WTC11 (cell line): Measurements from ENCODE around the gene SCUBE1. TPM values are rescaled to one million over a fixed set of nuclear protein-coding genes. Genes with fewer than 3 reads are reported as not detected.

Experiments
- ATAC-seq: fragments of 200-7000 bp; cut with Tn5 transposase; 2 replicates; pipeline ENCODE4 v1.10.0; 2021; ENCODE audit warnings: mild to moderate bottlenecking, moderate library complexity
- CTCF ChIA-PET: fragments of 300-600 bp; sonication (Branson Sonifier 250); formaldehyde crosslinking; loops from one replicate; lab custom pipeline; 2021; ENCODE audit warnings: antibody characterized with exemption; lab: Charles Lee
- POLR2A ChIA-PET: fragments of 350-600 bp; sonication (Branson Sonifier 250); formaldehyde crosslinking; loops from one replicate; lab custom pipeline; 2021; ENCODE audit warnings: antibody characterized with exemption; lab: Charles Lee
- DNase-seq: peaks from one replicate; pipeline ENCODE4 v3.0.0; 2021; ENCODE audit warnings: low spot score
- H3K27ac Mint-ChIP-seq: 2 replicates; pipeline ENCODE4 v1.8.0; 2021; ENCODE audit warnings: mixed read lengths
- H3K27me3 Mint-ChIP-seq: 2 replicates; pipeline ENCODE4 v1.8.0; 2021; ENCODE audit warnings: low read depth, mild to moderate bottlenecking, moderate library complexity, mixed read lengths
- H3K36me3 Mint-ChIP-seq: 2 replicates; pipeline ENCODE4 v1.8.0; 2021; ENCODE audit warnings: mixed read lengths
- H3K4me1 Mint-ChIP-seq: 2 replicates; pipeline ENCODE4 v1.8.0; 2022; ENCODE audit warnings: mixed read lengths
- H3K4me3 Mint-ChIP-seq: 2 replicates; pipeline ENCODE4 v1.8.0; 2021; ENCODE audit warnings: mild to moderate bottlenecking, moderate library complexity, mixed read lengths
- H3K9me3 Mint-ChIP-seq: 2 replicates; pipeline ENCODE4 v1.8.0; 2021; ENCODE audit warnings: mixed read lengths
- ERG ChIP-seq: fragments of 250-450 bp; sonication (Bioruptor Pico); IDR thresholded peaks from 2 replicates; pipeline ENCODE4 v1.8.0; 2021; ENCODE audit warnings: mild to moderate bottlenecking
- ETV6 ChIP-seq: sonication (generic); formaldehyde crosslinking; IDR thresholded peaks from 2 replicates; pipeline ENCODE4 v1.8.1; 2022; ENCODE audit warnings: mild to moderate bottlenecking, missing genetic modification reagents
- FOXK1 ChIP-seq: sonication (generic); formaldehyde crosslinking; IDR thresholded peaks from 2 replicates; pipeline ENCODE4 v1.8.0; 2022; ENCODE audit warnings: mild to moderate bottlenecking, moderate library complexity, missing genetic modification reagents
- FOXP1 ChIP-seq: sonication (generic); formaldehyde crosslinking; IDR thresholded peaks from 2 replicates; pipeline ENCODE4 v1.8.0; 2022; ENCODE audit warnings: missing genetic modification reagents, mild to moderate bottlenecking, moderate library complexity, borderline replicate concordance
- JUN ChIP-seq: sonication (generic); formaldehyde crosslinking; IDR thresholded peaks from 2 replicates; pipeline ENCODE4 v1.8.0; 2023; ENCODE audit warnings: mild to moderate bottlenecking, missing genetic modification reagents
- MXD4 ChIP-seq: fragments of 250-450 bp; sonication (Bioruptor Pico); IDR thresholded peaks from 2 replicates; pipeline ENCODE4 v1.8.0; 2021; ENCODE audit warnings: mild to moderate bottlenecking, moderate library complexity, borderline replicate concordance
- NFE2L1 ChIP-seq: sonication (generic); formaldehyde crosslinking; IDR thresholded peaks from 2 replicates; pipeline ENCODE4 v1.8.1; 2023; ENCODE audit warnings: missing genetic modification reagents
- NR1H2 ChIP-seq: sonication (generic); formaldehyde crosslinking; IDR thresholded peaks from 2 replicates; pipeline ENCODE4 v1.9.0; 2021; ENCODE audit warnings: mild to moderate bottlenecking, moderate library complexity, missing genetic modification reagents
- NR3C1 ChIP-seq: sonication (generic); formaldehyde crosslinking; conservative IDR thresholded peaks from 2 replicates; pipeline ENCODE4 v1.8.1; 2023; ENCODE audit warnings: low read depth, mild to moderate bottlenecking, missing genetic modification reagents
- RELA ChIP-seq: sonication (generic); formaldehyde crosslinking; IDR thresholded peaks from 2 replicates; pipeline ENCODE4 v1.8.1; 2022; ENCODE audit warnings: missing genetic modification reagents, mild to moderate bottlenecking, borderline replicate concordance
- ZBTB43 ChIP-seq: sonication (generic); formaldehyde crosslinking; IDR thresholded peaks from 2 replicates; pipeline ENCODE4 v1.8.1; 2023; ENCODE audit warnings: mild to moderate bottlenecking, missing genetic modification reagents
- ZNF416 ChIP-seq: fragments of 250-450 bp; sonication (Bioruptor Pico); IDR thresholded peaks from 2 replicates; pipeline ENCODE4 v1.9.0; 2021; ENCODE audit warnings: mild to moderate bottlenecking, inconsistent platforms
- ZNF532 ChIP-seq: fragments of 250-450 bp; sonication (Bioruptor Pico); IDR thresholded peaks from 2 replicates; pipeline ENCODE4 v1.9.0; 2021; ENCODE audit warnings: mild to moderate bottlenecking, borderline replicate concordance
- total RNA-seq: library from RNA; stranded (reverse); gene quantifications from 3 replicates; pipeline ENCODE4 v1.2.3, GENCODE V29; 2021
- TF ChIP-seq, protein P1 (sequence below): sonication (generic); formaldehyde crosslinking; IDR thresholded peaks from 2 replicates; pipeline ENCODE4 v1.8.1; 2023; ENCODE audit warnings: mild to moderate bottlenecking, missing genetic modification reagents, moderate library complexity
- TF ChIP-seq, protein P2 (sequence below): sonication (generic); formaldehyde crosslinking; IDR thresholded peaks from 2 replicates; pipeline ENCODE4 v1.8.0; 2023; ENCODE audit warnings: mild to moderate bottlenecking, missing genetic modification reagents

The SCUBE1 gene
- total RNA-seq, 1 experiment from 2014 or later = 6.9 TPM

- no peaks in the 10 kb centered on the region; the same call in 1 of the 2 replicates for H3K4me1 Mint-ChIP-seq
- no peak overlapping the region for H3K27ac Mint-ChIP-seq
- H3K9me3 Mint-ChIP-seq = no peaks in the 10 kb centered on the region
- ATAC-seq = no peak
- DNase-seq = no peak
- H3K36me3 Mint-ChIP-seq = no peaks in the 10 kb centered on the region
- no peak for TF ChIP-seq RELA (CRISPR knock-in tag)
- TF ChIP-seq, protein P1, sequence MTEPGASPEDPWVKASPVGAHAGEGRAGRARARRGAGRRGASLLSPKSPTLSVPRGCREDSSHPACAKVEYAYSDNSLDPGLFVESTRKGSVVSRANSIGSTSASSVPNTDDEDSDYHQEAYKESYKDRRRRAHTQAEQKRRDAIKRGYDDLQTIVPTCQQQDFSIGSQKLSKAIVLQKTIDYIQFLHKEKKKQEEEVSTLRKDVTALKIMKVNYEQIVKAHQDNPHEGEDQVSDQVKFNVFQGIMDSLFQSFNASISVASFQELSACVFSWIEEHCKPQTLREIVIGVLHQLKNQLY (CRISPR knock-in tag) = no peak
- TF ChIP-seq NFE2L1 (CRISPR knock-in tag) = no peak
- TF ChIP-seq ZBTB43 (CRISPR knock-in tag) = no peak
- no peak for TF ChIP-seq ERG (CRISPR knock-in tag)
- TF ChIP-seq ZNF532 (CRISPR knock-in tag) = no peak
- no peak for TF ChIP-seq ZNF416
- no peak for TF ChIP-seq FOXK1 (CRISPR knock-in tag)
- no peak for TF ChIP-seq FOXP1 (CRISPR knock-in tag)
- TF ChIP-seq JUN = no peak
- TF ChIP-seq, protein P2, sequence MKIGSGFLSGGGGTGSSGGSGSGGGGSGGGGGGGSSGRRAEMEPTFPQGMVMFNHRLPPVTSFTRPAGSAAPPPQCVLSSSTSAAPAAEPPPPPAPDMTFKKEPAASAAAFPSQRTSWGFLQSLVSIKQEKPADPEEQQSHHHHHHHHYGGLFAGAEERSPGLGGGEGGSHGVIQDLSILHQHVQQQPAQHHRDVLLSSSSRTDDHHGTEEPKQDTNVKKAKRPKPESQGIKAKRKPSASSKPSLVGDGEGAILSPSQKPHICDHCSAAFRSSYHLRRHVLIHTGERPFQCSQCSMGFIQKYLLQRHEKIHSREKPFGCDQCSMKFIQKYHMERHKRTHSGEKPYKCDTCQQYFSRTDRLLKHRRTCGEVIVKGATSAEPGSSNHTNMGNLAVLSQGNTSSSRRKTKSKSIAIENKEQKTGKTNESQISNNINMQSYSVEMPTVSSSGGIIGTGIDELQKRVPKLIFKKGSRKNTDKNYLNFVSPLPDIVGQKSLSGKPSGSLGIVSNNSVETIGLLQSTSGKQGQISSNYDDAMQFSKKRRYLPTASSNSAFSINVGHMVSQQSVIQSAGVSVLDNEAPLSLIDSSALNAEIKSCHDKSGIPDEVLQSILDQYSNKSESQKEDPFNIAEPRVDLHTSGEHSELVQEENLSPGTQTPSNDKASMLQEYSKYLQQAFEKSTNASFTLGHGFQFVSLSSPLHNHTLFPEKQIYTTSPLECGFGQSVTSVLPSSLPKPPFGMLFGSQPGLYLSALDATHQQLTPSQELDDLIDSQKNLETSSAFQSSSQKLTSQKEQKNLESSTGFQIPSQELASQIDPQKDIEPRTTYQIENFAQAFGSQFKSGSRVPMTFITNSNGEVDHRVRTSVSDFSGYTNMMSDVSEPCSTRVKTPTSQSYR (CRISPR knock-in tag) = no peak
- TF ChIP-seq NR1H2 (CRISPR knock-in tag) = no peak
- H3K27me3 Mint-ChIP-seq = peaks cover 17% of the 10 kb centered on the region
- H3K4me3 Mint-ChIP-seq = no peak overlapping the region
- ChIA-PET CTCF (interaction anchor here (0.9 to 2.2 kb wide), 4 partner anchors 35 to 150 kb away, joined by 4 to 8 read pairs (median 8); no protein-coding TSS in a partner anchor), POLR2A (interaction anchor here (0.6 to 0.8 kb wide), 2 partner anchors 108 to 147 kb away, joined by 3 read pairs; no protein-coding TSS in a partner anchor)
Measured at GRCh38 chr22:43381693-43382092, 38.5 kb upstream of the SCUBE1 start.

GRCh38 chr22:43377896-43378704 is 34.9 kb upstream of the SCUBE1 start:
- peaks cover 9% of the 10 kb centered on the region; the same call in 1 of the 2 replicates for H3K27me3 Mint-ChIP-seq
- no peaks in the 10 kb centered on the region for H3K4me1 Mint-ChIP-seq
- DNase-seq = no peak
- POLR2A ChIA-PET = interaction anchor here (1.3 kb wide), 1 partner anchor 14 kb away, joined by 4 read pairs; no protein-coding TSS in a partner anchor
- TF ChIP-seq MXD4 (CRISPR knock-in tag) (no peak), NR3C1 (CRISPR knock-in tag) (no peak), ETV6 (CRISPR knock-in tag) (no peak), FOXK1 (CRISPR knock-in tag) (no peak)
- no peak for ATAC-seq
- no peaks in the 10 kb centered on the region for H3K36me3 Mint-ChIP-seq
- H3K4me3 Mint-ChIP-seq = no peak overlapping the region
- CTCF ChIA-PET = interaction anchor here (0.8 to 3.4 kb wide), 8 partner anchors 32 to 150 kb away, joined by 3 to 14 read pairs (median 4); no protein-coding TSS in a partner anchor
- H3K9me3 Mint-ChIP-seq = peaks cover 10% of the 10 kb centered on the region
- no peak overlapping the region for H3K27ac Mint-ChIP-seq
